PFSK-1 (cell line): Measurements from ENCODE around the gene RPS6KC1.

Experiments
- FOXP2 ChIP-seq: optimal IDR thresholded peaks from 2 replicates; pipeline ENCODE3; 2011; ENCODE audit warnings: borderline replicate concordance, control low read depth, inconsistent platforms; ENCODE audit not compliant: insufficient read depth; ENCODE audit errors: extremely low read length, extremely low read depth
- POLR2AphosphoS5 ChIP-seq: IDR thresholded peaks from 2 replicates; pipeline ENCODE4 v1.6.1; 2012; ENCODE audit warnings: low read depth, mild to moderate bottlenecking, control low read depth, low read length, moderate library complexity
- SIN3A ChIP-seq: IDR thresholded peaks from 2 replicates; pipeline ENCODE4 v1.6.1; 2012; ENCODE audit warnings: mild to moderate bottlenecking, low read length, moderate library complexity, borderline replicate concordance; ENCODE audit not compliant: insufficient read depth
- TAF1 ChIP-seq: IDR thresholded peaks from 2 replicates; pipeline ENCODE4 v1.6.1; 2012; ENCODE audit warnings: low read length, control low read depth, borderline replicate concordance; ENCODE audit not compliant: insufficient read depth
- TF ChIP-seq, protein P1 (sequence below), 2 experiments: IDR thresholded peaks; 2 replicates each; pipeline versions ENCODE4 v1.6.1 to v1.8.0; 2011 to 2012; ENCODE audit warnings: low read depth in 2 of 2, low read length in 2 of 2, control low read depth in 1 of 2, inconsistent platforms in 1 of 2, mild to moderate bottlenecking in 1 of 2, moderate library complexity in 1 of 2; ENCODE audit not compliant: insufficient read depth in 1 of 2

The RPS6KC1 gene

DNA sequence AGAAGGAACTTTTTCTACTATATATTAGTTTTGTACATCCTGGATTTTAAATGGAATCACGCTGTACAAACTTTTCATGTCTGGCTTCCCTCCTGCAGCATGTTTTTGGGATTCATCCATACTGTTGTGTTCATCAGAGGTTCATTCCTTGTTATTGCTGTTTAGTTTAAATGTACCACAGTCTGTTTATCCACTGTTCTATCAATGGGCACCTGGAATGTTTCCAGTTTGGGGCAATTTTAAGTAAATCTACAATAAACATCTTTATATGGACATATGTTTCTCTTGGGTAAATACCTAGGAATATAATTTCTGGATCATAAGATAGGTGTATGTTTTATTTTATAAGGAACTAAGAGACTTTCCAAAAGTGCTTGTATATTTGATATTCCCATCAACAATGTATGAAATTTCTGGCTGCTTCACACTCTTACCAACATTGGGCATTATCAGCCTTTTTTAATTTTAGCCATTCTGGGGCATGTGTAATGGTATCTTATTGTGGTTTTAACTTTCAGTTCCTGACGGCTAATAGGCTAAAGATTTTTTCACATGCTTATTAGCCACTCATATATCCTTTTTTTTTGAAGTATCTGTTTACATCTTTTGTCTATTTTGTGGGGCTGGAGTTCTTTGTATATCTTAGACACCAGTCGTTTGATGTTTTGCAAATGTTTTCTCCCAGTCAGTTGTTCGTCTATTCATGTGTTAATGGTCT lies 48.8 kb downstream of the RPS6KC1 start:
- TF ChIP-seq, protein P1, sequence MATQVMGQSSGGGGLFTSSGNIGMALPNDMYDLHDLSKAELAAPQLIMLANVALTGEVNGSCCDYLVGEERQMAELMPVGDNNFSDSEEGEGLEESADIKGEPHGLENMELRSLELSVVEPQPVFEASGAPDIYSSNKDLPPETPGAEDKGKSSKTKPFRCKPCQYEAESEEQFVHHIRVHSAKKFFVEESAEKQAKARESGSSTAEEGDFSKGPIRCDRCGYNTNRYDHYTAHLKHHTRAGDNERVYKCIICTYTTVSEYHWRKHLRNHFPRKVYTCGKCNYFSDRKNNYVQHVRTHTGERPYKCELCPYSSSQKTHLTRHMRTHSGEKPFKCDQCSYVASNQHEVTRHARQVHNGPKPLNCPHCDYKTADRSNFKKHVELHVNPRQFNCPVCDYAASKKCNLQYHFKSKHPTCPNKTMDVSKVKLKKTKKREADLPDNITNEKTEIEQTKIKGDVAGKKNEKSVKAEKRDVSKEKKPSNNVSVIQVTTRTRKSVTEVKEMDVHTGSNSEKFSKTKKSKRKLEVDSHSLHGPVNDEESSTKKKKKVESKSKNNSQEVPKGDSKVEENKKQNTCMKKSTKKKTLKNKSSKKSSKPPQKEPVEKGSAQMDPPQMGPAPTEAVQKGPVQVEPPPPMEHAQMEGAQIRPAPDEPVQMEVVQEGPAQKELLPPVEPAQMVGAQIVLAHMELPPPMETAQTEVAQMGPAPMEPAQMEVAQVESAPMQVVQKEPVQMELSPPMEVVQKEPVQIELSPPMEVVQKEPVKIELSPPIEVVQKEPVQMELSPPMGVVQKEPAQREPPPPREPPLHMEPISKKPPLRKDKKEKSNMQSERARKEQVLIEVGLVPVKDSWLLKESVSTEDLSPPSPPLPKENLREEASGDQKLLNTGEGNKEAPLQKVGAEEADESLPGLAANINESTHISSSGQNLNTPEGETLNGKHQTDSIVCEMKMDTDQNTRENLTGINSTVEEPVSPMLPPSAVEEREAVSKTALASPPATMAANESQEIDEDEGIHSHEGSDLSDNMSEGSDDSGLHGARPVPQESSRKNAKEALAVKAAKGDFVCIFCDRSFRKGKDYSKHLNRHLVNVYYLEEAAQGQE (IDR thresholded peaks at IDR 0.05; ENCODE audit: insufficient read depth in 1 of 2, low read depth in 2 of 2, low read length in 2 of 2): no peak
- TF ChIP-seq TAF1 (no peak), FOXP2 (no peak), POLR2AphosphoS5 (no peak), SIN3A (no peak)

DNA sequence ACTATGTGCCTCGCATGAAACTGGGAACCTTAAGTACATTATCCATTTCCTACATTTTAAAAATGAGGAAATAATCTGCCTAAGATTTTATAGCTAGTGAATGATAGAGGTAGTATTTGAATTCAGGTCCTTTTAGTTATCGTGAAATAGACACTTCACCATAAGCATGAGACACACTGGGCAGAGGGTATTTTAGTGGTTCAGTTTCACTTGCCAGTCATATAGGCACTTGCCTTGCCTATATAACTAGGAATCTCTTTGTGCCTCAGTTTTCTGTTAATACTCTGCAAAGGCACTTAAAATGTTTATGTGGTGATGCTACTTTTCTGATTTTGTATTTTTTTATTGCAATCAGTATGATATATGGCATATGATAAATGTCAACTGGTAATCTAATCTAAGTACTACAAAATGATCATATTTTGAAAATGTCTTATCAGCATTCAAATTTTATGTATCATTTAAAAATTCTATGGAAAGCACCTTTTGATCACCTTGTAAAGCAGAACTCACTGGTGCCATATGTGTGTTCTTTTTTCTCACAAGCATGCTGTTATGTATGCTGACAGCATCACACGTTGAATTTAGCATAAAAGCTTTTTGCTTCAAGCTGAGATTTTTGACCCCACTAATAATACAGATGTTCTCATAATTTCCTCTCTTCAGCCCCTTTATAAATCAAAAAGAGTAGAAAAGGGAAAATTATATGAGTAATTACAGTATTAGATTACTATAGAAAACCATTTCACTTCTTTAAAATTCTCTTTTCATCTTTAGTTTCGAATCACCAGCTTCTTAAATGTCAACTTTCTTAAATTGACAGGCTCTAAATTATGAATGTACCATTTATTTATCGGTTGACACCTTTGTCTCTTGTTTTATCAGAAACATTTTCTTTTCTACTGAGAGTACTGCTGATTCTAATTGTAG lies 52.6 kb downstream of the RPS6KC1 start:
- TF ChIP-seq, protein P1 (IDR thresholded peaks at IDR 0.05; ENCODE audit: insufficient read depth in 1 of 2, low read depth in 2 of 2, low read length in 2 of 2): no peak
- TF ChIP-seq SIN3A (no peak), TAF1 (no peak), FOXP2 (no peak), POLR2AphosphoS5 (no peak)

DNA sequence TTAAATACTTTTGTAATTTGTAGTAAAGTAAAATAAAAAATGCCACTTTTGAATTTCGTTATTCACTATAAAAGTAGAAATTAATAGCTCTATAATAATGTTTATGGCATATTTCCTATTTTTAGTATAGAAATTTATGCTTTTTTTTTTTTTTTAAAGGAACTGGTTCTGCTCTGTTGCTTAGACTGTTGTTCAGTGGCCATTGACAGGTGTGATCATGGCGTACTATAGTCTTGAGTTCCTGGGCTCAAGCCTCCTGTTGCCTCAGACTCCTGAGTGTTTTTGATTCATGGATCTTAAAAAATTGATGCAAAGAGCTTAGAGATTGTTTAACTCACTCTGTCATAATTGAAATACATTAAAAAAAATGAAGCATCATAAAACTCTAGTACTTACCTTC lies 53.6 kb downstream of the RPS6KC1 start:
- no peak for TF ChIP-seq TAF1
- TF ChIP-seq FOXP2: no peak
- TF ChIP-seq SIN3A: no peak
- no peak for TF ChIP-seq POLR2AphosphoS5
- TF ChIP-seq, protein P1 (IDR thresholded peaks at IDR 0.05; ENCODE audit: insufficient read depth in 1 of 2, low read depth in 2 of 2, low read length in 2 of 2): no peak

DNA sequence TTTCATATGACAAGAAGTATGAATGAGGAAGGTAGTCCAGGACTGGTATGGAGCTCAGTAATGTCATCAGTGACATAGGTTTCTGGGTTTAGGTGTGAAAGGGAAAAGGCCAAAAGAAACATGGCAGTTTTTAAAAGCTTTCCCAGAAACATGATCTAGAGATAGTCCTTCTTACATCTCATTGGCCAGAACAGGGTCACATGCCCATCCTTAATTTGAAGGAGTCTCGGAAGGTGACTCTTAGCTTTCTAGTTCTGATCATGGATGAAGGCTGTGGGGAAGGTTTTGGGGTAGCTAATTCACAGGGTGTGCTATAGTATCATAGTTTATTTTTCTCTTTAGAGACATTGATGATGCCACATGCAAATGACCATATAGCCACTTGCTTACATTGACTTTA lies 55.3 kb downstream of the RPS6KC1 start:
- TF ChIP-seq, protein P1 (IDR thresholded peaks at IDR 0.05; ENCODE audit: insufficient read depth in 1 of 2, low read depth in 2 of 2, low read length in 2 of 2): no peak
- TF ChIP-seq TAF1 (no peak), FOXP2 (no peak), SIN3A (no peak), POLR2AphosphoS5 (no peak)
